ENCODE measurements around the gene PCTP. TPM values are rescaled to one million over a fixed set of nuclear protein-coding genes. Genes with fewer than 3 reads are reported as not detected.

Gene PCTP
- total and polyA plus RNA-seq, 2 of the 4 experiments (the other 2 are of a cell fraction), result 11.6 to 12.9 TPM

- dilution Hi-C loops (cut with HindIII; ENCODE audit: low sequenced_read_pairs, unreplicated experiment), result no loop called here
- Histone ChIP-seq H3K79me1 (ENCODE audit: low read depth in 1 of 2, low read length in 2 of 2) (no peaks in the 10 kb centered on the region), H3K27ac (ENCODE audit: insufficient read depth, low read length) (no peak overlapping the region), H3K18ac (ENCODE audit: low read depth, low read length) (no peak overlapping the region), H2AK5ac (ENCODE audit: low read depth, low read length) (no peak overlapping the region), H3K4me3 (ENCODE audit: insufficient read depth, low read depth, low read length) (no peak overlapping the region), H4K5ac (ENCODE audit: low read depth, low read length) (no peak overlapping the region), H2BK20ac (ENCODE audit: low read depth, low read length) (no peak overlapping the region), H3K56ac (ENCODE audit: extremely low read depth, insufficient read depth, low read length) (no peak overlapping the region), H3K9me1 (ENCODE audit: insufficient read depth, low read length) (no peaks in the 10 kb centered on the region; the same call in 1 of the 2 replicates), H3K9ac (ENCODE audit: low read depth, low read length) (no peak overlapping the region), H4K91ac (ENCODE audit: insufficient read depth, low read depth, low read length) (no peak overlapping the region), H4K8ac (ENCODE audit: low read depth in 2 of 2, low read length in 2 of 2) (no peak overlapping the region), H2AK9ac (replicated peaks; ENCODE audit: low read depth, low read length, poor library complexity) (no peak overlapping the region), H2BK5ac (ENCODE audit: low read depth, low read length, poor library complexity, severe bottlenecking) (no peak overlapping the region), H4K20me1 (ENCODE audit: insufficient read depth, low read length) (no peaks in the 10 kb centered on the region), H3K14ac (replicated peaks; ENCODE audit: low read depth, low read length) (no peak overlapping the region), H3K23ac (ENCODE audit: low read depth, low read length) (no peak overlapping the region), H3K4ac (ENCODE audit: low read depth, low read length) (no peak overlapping the region), H2BK15ac (ENCODE audit: low read depth, low read length) (no peak overlapping the region), H3K9me3 (ENCODE audit: control insufficient read depth, insufficient read depth, low read length) (no peaks in the 10 kb centered on the region), H3K27me3 (ENCODE audit: control insufficient read depth, insufficient read depth, low read length) (peaks cover 4% of the 10 kb centered on the region; the same call in 1 of the 2 replicates), H3K4me1 (ENCODE audit: control insufficient read depth, insufficient read depth, low read length) (peaks cover 2% of the 10 kb centered on the region), H2AFZ (replicated peaks; ENCODE audit: low read length, poor library complexity) (no peak overlapping the region), H3K4me2 (ENCODE audit: low read depth, low read length) (no peak overlapping the region), H3K36me3 (ENCODE audit: control insufficient read depth, insufficient read depth, low read length) (no peaks in the 10 kb centered on the region), H2BK120ac (ENCODE audit: low read depth, low read length) (no peak overlapping the region)
- POLR2A ChIA-PET (ENCODE audit: unreplicated experiment), result interaction anchor here (0.5 to 0.6 kb wide), 2 partner anchors 24 to 497 kb away, joined by 4 to 5 read pairs; no protein-coding TSS in a partner anchor
- no peak for DNase-seq
- CTCF ChIA-PET, result no interaction called here
- BruUV-seq (replicated peaks), result no TSS peak
- no peak for ATAC-seq (ENCODE audit: low read depth)
- intact Hi-C loops (cut with micrococcal nuclease), result no loop called here
- TF ChIP-seq RCOR1 (IDR thresholded peaks at IDR 0.05; ENCODE audit: insufficient replicate concordance, low read length), result no peak
- TF ChIP-seq FOS (IDR thresholded peaks at IDR 0.05; ENCODE audit: low read depth, low read length), result no peak
- no peak for TF ChIP-seq CTCF (conservative IDR thresholded peaks at IDR 0.05; ENCODE audit: low read depth, low read length)
- no peak for TF ChIP-seq MAZ (IDR thresholded peaks at IDR 0.05; ENCODE audit: borderline replicate concordance, low read depth, low read length)
- TF ChIP-seq RFX5 (IDR thresholded peaks at IDR 0.05; ENCODE audit: low read depth, low read length), result no peak
- in situ Hi-C loops (cut with MboI; ENCODE audit: low sequenced_read_pairs), result loop anchor here (5.0 kb wide), 1 partner anchor 194 kb away; no protein-coding TSS in a partner anchor
- WGBS, 2 experiments (ENCODE audit: extremely low coverage in 2 of 2, insufficient read length in 1 of 2), result 100% methylated on average over 1 of the region's 6 CpGs; no CpG with 5 or more reads in 1 of the 2 experiments
Measured at GRCh38 chr17:55720919-55721836, 29.7 kb upstream of the PCTP start.

All from IMR-90 (cell line).